Suprapubic skin (tissue), 4 donors: ENCODE data around the gene BAIAP3. TPM values are rescaled to one million over a fixed set of nuclear protein-coding genes. Genes with fewer than 3 reads are reported as not detected.
"Not testable (repeated sequence)": the region's sequence is repeated elsewhere in the genome, so short reads cannot be mapped to it uniquely, and the experiment has no call there.

Experiments
- DNase-seq, 2 donors: peaks; one replicate each; pipeline ENCODE4 v3.0.0-alpha.2; 2019; ENCODE audit warnings: low spot score in 2 of 2
- H3K27ac ChIP-seq: fragments of 200-600 bp; sonication (generic); one replicate; pipeline ENCODE4 v1.5.1; 2019
- H3K27me3 ChIP-seq: fragments of 200-600 bp; sonication (generic); one replicate; pipeline ENCODE4 v1.5.1; 2019
- H3K36me3 ChIP-seq: fragments of 200-600 bp; sonication (generic); one replicate; pipeline ENCODE4 v1.5.1; 2019
- H3K4me1 ChIP-seq: fragments of 200-600 bp; sonication (generic); one replicate; pipeline ENCODE4 v1.5.1; 2019
- H3K4me3 ChIP-seq: fragments of 200-600 bp; sonication (generic); one replicate; pipeline ENCODE4 v1.5.1; 2019; ENCODE audit warnings: mild to moderate bottlenecking
- H3K9me3 ChIP-seq: fragments of 200-600 bp; sonication (generic); one replicate; pipeline ENCODE4 v1.5.1; 2019
- EP300 ChIP-seq: sonication (generic); formaldehyde crosslinking; IDR thresholded peaks from one replicate; pipeline ENCODE4 v1.6.1; 2017; ENCODE audit warnings: antibody characterized with exemption
- POLR2A ChIP-seq, 2 donors: fragments of 450-650 bp; IDR thresholded peaks; one replicate each; pipeline ENCODE4 v1.6.1; 2017; ENCODE audit warnings: antibody characterized with exemption in 2 of 2, mild to moderate bottlenecking in 2 of 2, moderate library complexity in 2 of 2
- POLR2AphosphoS5 ChIP-seq, 3 donors: sonication (generic); formaldehyde crosslinking; IDR thresholded peaks; one replicate each; pipeline ENCODE4 v1.6.1; 2017; ENCODE audit warnings: antibody characterized with exemption in 3 of 3
- WGBS: methylation state at CpG from one replicate; pipeline ENCODE4 v1.1.5; 2018; 5-methylcytosine and 5-hydroxymethylcytosine counted together
- total RNA-seq, 4 donors: library from RNA; depleted of rRNA; stranded (reverse); fragments of >200 nt; gene quantifications; one replicate each; pipeline ENCODE4 v1.1.0, GENCODE V29; 2016
- TF ChIP-seq, protein P1 (sequence below), 2 donors: fragments of 200-600 bp in 1 of 2; fragments of 450-650 bp in 1 of 2; sonication (generic) in 1 of 2; IDR thresholded peaks; one replicate each; pipeline ENCODE4 v1.5.1; 2016 to 2019; ENCODE audit warnings: antibody characterized with exemption in 2 of 2, mild to moderate bottlenecking in 1 of 2, moderate library complexity in 1 of 2

BAIAP3 gene
- total RNA-seq, 4 donors from 2014 or later: 0.87 to 6.2 (median 2.5) TPM

DNA sequence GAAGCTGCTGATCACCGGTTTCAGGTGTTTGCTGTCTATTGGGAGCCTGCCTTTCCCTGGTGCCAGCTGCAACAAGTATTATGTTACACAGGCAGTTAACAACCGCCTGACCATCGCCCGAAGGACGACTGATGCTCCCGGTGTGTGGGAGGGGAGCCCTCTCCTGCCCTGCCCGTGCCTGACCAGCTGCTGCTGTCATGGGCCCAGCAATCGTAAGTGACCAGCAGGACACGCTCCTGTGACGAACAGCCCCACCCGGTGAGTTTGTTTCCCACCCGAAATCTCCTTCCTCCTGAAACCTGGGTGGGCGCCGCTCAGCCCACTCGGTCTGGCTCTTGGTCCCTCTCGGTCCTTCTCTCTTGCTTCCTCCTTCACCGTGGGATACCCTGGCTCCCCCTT lies 41.9 kb upstream of the BAIAP3 start:
- TF ChIP-seq, protein P1, sequence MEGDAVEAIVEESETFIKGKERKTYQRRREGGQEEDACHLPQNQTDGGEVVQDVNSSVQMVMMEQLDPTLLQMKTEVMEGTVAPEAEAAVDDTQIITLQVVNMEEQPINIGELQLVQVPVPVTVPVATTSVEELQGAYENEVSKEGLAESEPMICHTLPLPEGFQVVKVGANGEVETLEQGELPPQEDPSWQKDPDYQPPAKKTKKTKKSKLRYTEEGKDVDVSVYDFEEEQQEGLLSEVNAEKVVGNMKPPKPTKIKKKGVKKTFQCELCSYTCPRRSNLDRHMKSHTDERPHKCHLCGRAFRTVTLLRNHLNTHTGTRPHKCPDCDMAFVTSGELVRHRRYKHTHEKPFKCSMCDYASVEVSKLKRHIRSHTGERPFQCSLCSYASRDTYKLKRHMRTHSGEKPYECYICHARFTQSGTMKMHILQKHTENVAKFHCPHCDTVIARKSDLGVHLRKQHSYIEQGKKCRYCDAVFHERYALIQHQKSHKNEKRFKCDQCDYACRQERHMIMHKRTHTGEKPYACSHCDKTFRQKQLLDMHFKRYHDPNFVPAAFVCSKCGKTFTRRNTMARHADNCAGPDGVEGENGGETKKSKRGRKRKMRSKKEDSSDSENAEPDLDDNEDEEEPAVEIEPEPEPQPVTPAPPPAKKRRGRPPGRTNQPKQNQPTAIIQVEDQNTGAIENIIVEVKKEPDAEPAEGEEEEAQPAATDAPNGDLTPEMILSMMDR (IDR thresholded peaks at IDR 0.05): no peak
- Histone ChIP-seq H3K4me1 (peaks cover 10% of the 10 kb centered on the region), H3K9me3 (no peaks in the 10 kb centered on the region), H3K27me3 (peaks cover 80% of the 10 kb centered on the region), H3K36me3 (no peaks in the 10 kb centered on the region), H3K4me3 (no peak overlapping the region), H3K27ac (no peak overlapping the region)
- 55% methylated on average over 14 of the region's 17 CpGs for WGBS
- DNase-seq: no peak

DNA sequence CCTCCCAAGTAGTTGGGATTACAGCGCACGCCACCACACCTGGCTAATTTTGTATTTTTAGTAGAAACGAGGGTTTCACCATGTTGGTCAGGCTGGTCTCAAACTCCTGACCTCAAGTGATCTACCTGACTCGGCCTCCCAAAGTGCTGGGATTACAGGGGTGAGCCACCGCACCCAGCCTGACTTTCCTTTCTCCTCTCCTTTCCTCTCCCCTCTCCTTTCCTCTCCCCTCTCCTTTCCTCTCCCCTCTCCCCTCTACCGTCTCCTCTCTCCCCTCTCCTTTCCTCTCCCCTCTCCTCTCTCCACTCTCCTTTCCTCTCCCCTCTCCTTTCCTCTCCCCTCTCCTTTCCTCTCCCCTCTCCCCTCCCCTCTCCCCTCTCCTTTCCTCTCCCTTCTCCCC lies 41.2 kb upstream of the BAIAP3 start:
- H3K27me3 ChIP-seq: peaks cover 77% of the 10 kb centered on the region
- 80% methylated on average over 6 of the region's 6 CpGs for whole genome bisulfite sequencing

GRCh38 chr16:1292808-1293207 lies 40.6 kb upstream of the BAIAP3 start:
- H3K27ac ChIP-seq, DNase-seq, H3K9me3 ChIP-seq, H3K4me3 ChIP-seq, H3K36me3 ChIP-seq, H3K4me1 ChIP-seq: not testable (repeated sequence)
- peaks cover 76% of the 10 kb centered on the region for H3K27me3 ChIP-seq
- WGBS: 83% methylated on average over 8 of the region's 8 CpGs

More for the DNA sequence above, 41.2 kb upstream of the BAIAP3 start:
- H3K27ac ChIP-seq, H3K36me3 ChIP-seq, H3K9me3 ChIP-seq, DNase-seq, H3K4me3 ChIP-seq: not testable (repeated sequence)
- H3K4me1 ChIP-seq: peaks cover 10% of the 10 kb centered on the region

GRCh38 chr16:1293921-1294656 lies 39.4 kb upstream of the BAIAP3 start:
- TF ChIP-seq POLR2AphosphoS5 (IDR thresholded peaks at IDR 0.05): no peak
- Histone ChIP-seq H3K9me3 (no peaks in the 10 kb centered on the region), H3K36me3 (no peaks in the 10 kb centered on the region), H3K4me1 (peaks cover 6% of the 10 kb centered on the region), H3K4me3 (no peak overlapping the region), H3K27me3 (peaks cover 75% of the 10 kb centered on the region), H3K27ac (no peak overlapping the region)
- no peak for DNase-seq
- WGBS: 74% methylated on average over 11 of the region's 11 CpGs

- TF ChIP-seq, protein P1 (IDR thresholded peaks at IDR 0.05): no peak
- TF ChIP-seq POLR2AphosphoS5 (IDR thresholded peaks at IDR 0.05) (no peak), EP300 (no peak), POLR2A (IDR thresholded peaks at IDR 0.05) (no peak)
- no peaks in the 10 kb centered on the region for H3K9me3 ChIP-seq
- H3K27me3 ChIP-seq: peaks cover 75% of the 10 kb centered on the region
- WGBS: 37% methylated on average over 5 of the region's 5 CpGs
- peaks cover 3% of the 10 kb centered on the region for H3K4me1 ChIP-seq
- no peaks in the 10 kb centered on the region for H3K36me3 ChIP-seq
- DNase-seq: no peak
- no peak overlapping the region for H3K4me3 ChIP-seq
- no peak overlapping the region for H3K27ac ChIP-seq
Observed at GRCh38 chr16:1295465-1295864, 38.0 kb upstream of the BAIAP3 start.

DNA sequence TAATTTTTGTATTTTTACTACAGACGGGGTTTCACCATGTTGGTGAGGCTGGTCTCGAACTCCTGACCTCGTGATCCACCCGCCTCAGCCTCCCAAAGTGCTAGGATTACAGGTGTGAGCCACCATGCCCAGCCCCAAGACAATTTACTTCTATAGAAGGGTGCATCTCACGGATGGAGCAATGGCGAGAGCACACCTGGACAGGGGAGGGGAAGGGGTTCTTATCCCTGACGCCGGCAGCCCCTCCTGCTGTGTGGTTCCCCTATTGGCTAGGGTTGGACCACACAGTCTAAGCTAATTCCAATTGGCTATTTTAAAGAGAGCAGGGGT lies 36.8 kb upstream of the BAIAP3 start:
- WGBS: 69% methylated on average over 5 of the region's 8 CpGs
- H3K4me1 ChIP-seq: peaks cover 11% of the 10 kb centered on the region
- H3K36me3 ChIP-seq, H3K4me3 ChIP-seq, DNase-seq, H3K9me3 ChIP-seq, H3K27ac ChIP-seq: not testable (repeated sequence)
- H3K27me3 ChIP-seq: peaks cover 73% of the 10 kb centered on the region

- Histone ChIP-seq H3K27ac (no peak overlapping the region), H3K4me3 (no peak overlapping the region), H3K9me3 (no peaks in the 10 kb centered on the region), H3K36me3 (no peaks in the 10 kb centered on the region), H3K4me1 (peaks cover 11% of the 10 kb centered on the region), H3K27me3 (peaks cover 70% of the 10 kb centered on the region)
- TF ChIP-seq EP300 (no peak), POLR2AphosphoS5 (IDR thresholded peaks at IDR 0.05) (no peak), POLR2A (IDR thresholded peaks at IDR 0.05) (no peak)
- WGBS: 50% methylated on average over 6 of the region's 6 CpGs
- no peak for DNase-seq
Observed at GRCh38 chr16:1297018-1297696, 36.3 kb upstream of the BAIAP3 start.

DNA sequence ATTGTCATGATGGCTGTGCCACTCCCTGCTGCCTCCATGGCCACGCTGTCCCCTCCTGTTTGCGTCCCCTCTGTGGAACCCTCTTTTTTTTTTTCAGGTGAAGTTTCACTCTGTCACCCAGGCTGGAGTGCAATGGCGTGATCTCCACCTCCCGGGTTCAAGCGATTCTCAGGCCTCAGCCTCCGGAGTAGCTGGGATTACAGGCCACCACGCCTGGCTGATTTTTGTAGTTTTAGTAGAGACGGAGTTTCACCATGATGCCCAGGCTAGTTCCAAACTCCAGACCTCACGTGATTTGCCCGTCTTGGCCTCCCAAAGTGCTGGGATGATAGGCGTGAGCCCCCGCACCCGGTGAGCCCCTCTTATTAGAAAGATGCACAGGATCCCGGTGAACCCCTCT lies 35.0 kb upstream of the BAIAP3 start:
- DNase-seq: no peak
- no peaks in the 10 kb centered on the region for H3K36me3 ChIP-seq
- peaks cover 59% of the 10 kb centered on the region for H3K27me3 ChIP-seq
- no peak overlapping the region for H3K27ac ChIP-seq
- no peak overlapping the region for H3K4me3 ChIP-seq
- no peaks in the 10 kb centered on the region for H3K9me3 ChIP-seq
- WGBS: 93% methylated on average over 14 of the region's 14 CpGs
- peaks cover 18% of the 10 kb centered on the region for H3K4me1 ChIP-seq
- TF ChIP-seq POLR2AphosphoS5 (IDR thresholded peaks at IDR 0.05) (no peak), EP300 (no peak), POLR2A (IDR thresholded peaks at IDR 0.05) (no peak)
- TF ChIP-seq, protein P1 (IDR thresholded peaks at IDR 0.05): no peak
